Colonic mucosa (tissue), 4 donors: ENCODE measurements around the gene F2R. TPM values are rescaled to one million over a fixed set of nuclear protein-coding genes. Genes with fewer than 3 reads are reported as not detected.
A peak's percentile ranks its signal among the peaks of the same experiment; 100 is the strongest.

Source experiments
- DNase-seq: peaks from one replicate; pipeline ENCODE4 v3.0.0-alpha.2; 2020
- H3K27ac ChIP-seq: fragments of 200-600 bp; one replicate; pipeline ENCODE4 v1.8.0; 2021
- H3K27me3 ChIP-seq: fragments of 200-600 bp; one replicate; pipeline ENCODE4 v1.8.0; 2021
- H3K36me3 ChIP-seq: fragments of 200-600 bp; one replicate; pipeline ENCODE4 v1.8.0; 2021
- H3K4me1 ChIP-seq: fragments of 200-600 bp; one replicate; pipeline ENCODE4 v1.8.0; 2021; ENCODE audit warnings: mild to moderate bottlenecking
- H3K4me3 ChIP-seq: fragments of 200-600 bp; one replicate; pipeline ENCODE4 v1.8.0; 2021
- H3K9ac ChIP-seq, 2 donors: one replicate each; pipeline ENCODE4 v1.7.0; 2013; ENCODE audit warnings: control low read depth in 2 of 2, low read depth in 2 of 2, low read length in 2 of 2
- H3K9me3 ChIP-seq: fragments of 200-600 bp; one replicate; pipeline ENCODE4 v1.8.0; 2021
- intact Hi-C: fragments of 100-400 bp; cut with DNase I; formaldehyde crosslinking; loops from one replicate; pipeline ENCODE4 v1.14.1; 2022
- total RNA-seq, 2 donors: library from RNA; stranded (reverse); fragmentation: NEBNext Ultra II Directional in 1 of 2; extraction: Animal tissue kit (Norgen Biotek cat#: 25700) in 1 of 2; gene quantifications; one replicate each; pipeline ENCODE4 v1.2.1, GENCODE V29; 2021
- TF ChIP-seq, protein P1 (sequence below): fragments of 200-600 bp; IDR thresholded peaks from one replicate; pipeline ENCODE4 v1.8.0; 2022; ENCODE audit warnings: antibody characterized with exemption, mild to moderate bottlenecking
- donor health status: healthy.
- donor health status: DM: no; HTN: no; CAD: no.
- donor health status: DM: no; HTN: no; CAD: no.

Gene F2R
- total RNA-seq, 2 donors from 2014 or later: 3.6 to 8.1 TPM

DNA sequence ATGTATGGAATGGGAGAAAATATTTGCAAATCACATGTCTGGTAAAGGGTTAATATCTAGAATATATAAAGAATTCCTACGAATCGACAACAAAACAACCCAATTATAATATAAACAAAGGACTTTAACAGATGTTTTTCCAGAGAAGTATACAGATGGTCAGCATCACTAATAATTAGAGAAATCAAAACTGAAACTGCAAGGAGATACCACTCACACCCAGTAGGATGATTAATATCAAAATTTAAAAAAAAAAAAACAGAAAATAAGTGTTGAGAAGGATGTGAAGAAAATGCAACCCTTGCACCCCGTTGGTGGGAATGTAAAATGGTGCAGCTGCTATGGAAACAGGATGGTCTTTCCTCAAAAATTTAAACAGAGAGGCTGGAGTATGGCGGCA, 34.6 kb upstream of the F2R start:
- no peak overlapping the region for H3K27ac ChIP-seq
- H3K4me3 ChIP-seq: no peak overlapping the region
- TF ChIP-seq, protein P1, sequence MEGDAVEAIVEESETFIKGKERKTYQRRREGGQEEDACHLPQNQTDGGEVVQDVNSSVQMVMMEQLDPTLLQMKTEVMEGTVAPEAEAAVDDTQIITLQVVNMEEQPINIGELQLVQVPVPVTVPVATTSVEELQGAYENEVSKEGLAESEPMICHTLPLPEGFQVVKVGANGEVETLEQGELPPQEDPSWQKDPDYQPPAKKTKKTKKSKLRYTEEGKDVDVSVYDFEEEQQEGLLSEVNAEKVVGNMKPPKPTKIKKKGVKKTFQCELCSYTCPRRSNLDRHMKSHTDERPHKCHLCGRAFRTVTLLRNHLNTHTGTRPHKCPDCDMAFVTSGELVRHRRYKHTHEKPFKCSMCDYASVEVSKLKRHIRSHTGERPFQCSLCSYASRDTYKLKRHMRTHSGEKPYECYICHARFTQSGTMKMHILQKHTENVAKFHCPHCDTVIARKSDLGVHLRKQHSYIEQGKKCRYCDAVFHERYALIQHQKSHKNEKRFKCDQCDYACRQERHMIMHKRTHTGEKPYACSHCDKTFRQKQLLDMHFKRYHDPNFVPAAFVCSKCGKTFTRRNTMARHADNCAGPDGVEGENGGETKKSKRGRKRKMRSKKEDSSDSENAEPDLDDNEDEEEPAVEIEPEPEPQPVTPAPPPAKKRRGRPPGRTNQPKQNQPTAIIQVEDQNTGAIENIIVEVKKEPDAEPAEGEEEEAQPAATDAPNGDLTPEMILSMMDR: no peak
- H3K9me3 ChIP-seq: no peaks in the 10 kb centered on the region
- no peak for DNase-seq
- H3K4me1 ChIP-seq: no peaks in the 10 kb centered on the region
- intact Hi-C loops: no loop called here
- no peaks in the 10 kb centered on the region for H3K36me3 ChIP-seq
- no peaks in the 10 kb centered on the region for H3K27me3 ChIP-seq
- H3K9ac ChIP-seq: no peak overlapping the region

DNA sequence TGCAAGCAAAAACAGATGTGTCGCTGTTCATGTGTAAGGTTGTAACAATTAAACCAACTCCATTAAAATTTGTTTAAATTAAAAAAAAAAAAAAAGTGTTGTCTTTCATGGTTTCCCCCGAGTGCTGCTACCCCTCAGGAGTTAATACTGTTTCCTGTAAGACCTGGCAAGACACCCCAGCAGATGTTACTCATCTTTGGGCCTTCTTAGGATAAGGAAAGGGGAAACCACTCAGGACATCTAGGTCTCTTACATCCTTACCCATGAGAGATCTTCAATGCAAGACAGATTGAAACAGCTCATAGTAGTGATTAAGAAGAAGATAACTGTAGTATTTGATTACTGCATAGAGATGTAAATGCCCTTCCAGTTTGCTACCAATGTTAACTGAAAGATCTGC, 33.5 kb upstream of the F2R start:
- Histone ChIP-seq H3K27me3 (no peaks in the 10 kb centered on the region), H3K9ac (no peak overlapping the region), H3K4me3 (no peak overlapping the region), H3K9me3 (no peaks in the 10 kb centered on the region), H3K36me3 (no peaks in the 10 kb centered on the region), H3K4me1 (no peaks in the 10 kb centered on the region), H3K27ac (no peak overlapping the region)
- TF ChIP-seq, protein P1: no peak
- intact Hi-C loops: no loop called here
- DNase-seq: no peak

DNA sequence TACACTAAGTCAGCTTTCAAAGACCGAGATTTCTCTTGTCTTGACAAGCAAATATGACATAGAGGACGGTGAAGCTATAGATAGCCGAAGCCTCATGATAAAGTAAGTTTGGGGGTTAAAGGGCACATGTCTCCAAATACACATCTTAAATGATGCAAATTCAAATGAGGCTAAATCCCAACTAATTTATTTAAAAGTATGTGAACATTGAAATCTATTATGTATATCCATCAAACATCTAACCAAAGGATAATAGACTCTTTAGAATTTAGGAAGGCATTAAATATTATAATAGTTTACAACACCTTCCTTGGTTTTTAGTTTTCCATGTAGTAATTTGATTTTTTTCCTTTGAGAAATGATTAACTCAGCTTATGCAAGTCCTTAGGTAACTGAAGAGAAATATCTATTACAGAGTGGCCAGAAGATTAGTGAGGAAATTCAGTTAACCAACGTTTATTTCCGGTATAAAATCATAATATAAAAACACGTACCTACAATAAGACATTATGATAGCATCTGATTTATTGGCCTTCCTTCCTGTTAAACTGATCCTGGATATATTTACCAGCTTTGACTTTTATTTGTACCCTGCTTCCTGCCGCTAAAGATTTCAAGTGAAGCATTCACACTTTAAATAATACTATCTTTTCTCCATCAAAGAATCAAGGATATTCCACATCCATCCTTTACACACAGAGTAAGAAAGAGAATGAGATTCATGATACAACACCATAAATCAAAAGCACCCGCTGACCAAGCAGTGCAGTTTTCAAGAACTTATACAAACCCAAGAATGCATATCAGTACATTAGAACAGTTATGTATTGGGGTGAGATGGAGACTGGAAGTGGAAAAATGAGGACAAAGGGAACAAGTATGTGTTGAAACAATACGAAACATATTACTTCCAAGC, 31.9 kb upstream of the F2R start:
- H3K27me3 ChIP-seq: no peaks in the 10 kb centered on the region
- H3K27ac ChIP-seq: peak overlapping the region; percentile 13
- no peak overlapping the region for H3K4me3 ChIP-seq
- no peak for DNase-seq
- H3K36me3 ChIP-seq: no peaks in the 10 kb centered on the region
- intact Hi-C loops: no loop called here
- H3K4me1 ChIP-seq: no peaks in the 10 kb centered on the region
- H3K9ac ChIP-seq: no peak overlapping the region
- TF ChIP-seq, protein P1: no peak
- H3K9me3 ChIP-seq: no peaks in the 10 kb centered on the region

DNA sequence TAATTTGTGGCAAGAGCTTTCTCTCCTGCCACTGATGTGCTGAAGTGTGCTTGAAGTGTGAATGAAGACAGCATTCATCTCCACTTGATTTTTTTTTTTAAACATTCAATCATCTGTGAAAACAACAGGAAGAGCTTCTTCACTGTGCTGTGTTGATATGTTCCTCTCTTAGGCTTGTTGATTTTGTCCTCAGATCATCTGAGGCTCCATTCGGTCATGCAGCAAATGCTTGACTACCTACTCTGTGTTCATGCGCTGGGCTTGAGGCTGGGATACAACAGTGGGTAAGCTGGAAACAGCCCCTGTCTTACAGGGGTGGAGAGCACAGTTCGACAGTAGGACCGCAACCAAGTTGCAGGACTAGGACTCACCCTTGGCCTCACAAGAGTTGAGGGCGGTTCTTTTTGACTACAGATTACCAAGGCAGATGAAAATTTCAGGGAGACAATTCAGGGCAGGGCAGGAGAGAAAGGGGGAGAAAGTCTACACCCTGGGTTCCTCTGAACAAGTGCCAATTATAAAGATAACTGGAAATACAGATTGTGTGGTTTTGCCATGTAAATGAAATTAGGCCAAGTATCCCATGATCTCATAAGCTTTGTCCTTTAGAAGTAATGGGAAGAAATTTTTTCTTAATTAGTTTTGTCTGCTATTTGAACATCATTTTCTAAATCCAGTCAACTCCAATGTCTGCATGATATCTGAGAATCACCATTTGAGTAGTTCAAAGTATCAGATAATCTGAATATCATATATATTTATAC, 31.0 kb upstream of the F2R start:
- Histone ChIP-seq H3K4me1 (no peaks in the 10 kb centered on the region), H3K36me3 (no peaks in the 10 kb centered on the region), H3K27me3 (no peaks in the 10 kb centered on the region), H3K9me3 (no peaks in the 10 kb centered on the region), H3K27ac (peak overlapping the region; percentile 13), H3K9ac (no peak overlapping the region), H3K4me3 (no peak overlapping the region)
- no peak for DNase-seq
- TF ChIP-seq, protein P1: no peak
- intact Hi-C loops: no loop called here

DNA sequence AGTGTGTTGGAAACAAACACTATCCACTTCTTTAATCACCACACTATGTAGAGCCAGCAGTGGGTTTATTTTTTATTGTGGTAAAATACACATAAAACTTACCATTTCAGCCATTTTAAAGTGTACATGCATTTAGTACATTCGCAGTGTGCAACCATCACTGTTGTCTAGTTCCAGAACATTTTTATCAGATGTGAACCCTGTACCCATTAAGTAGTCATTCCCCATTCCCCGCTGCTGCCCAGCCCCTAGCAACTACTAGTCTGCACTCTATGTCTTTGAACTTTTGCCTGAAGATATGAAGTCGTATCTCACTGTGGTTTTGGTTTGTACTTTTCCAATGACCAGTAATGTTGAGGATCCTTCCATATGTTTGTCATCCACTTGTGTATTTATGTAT, 30.2 kb upstream of the F2R start:
- no peak overlapping the region for H3K4me3 ChIP-seq
- H3K4me1 ChIP-seq: peaks cover under 1% of the 10 kb centered on the region
- H3K9me3 ChIP-seq: no peaks in the 10 kb centered on the region
- H3K9ac ChIP-seq: no peak overlapping the region
- H3K27me3 ChIP-seq: no peaks in the 10 kb centered on the region
- TF ChIP-seq, protein P1: no peak
- H3K36me3 ChIP-seq: no peaks in the 10 kb centered on the region
- no peak overlapping the region for H3K27ac ChIP-seq
- intact Hi-C loops: no loop called here
- no peak for DNase-seq
